Epidermal melanocyte (primary cell): ENCODE results near the gene TADA3.

ENCODE experiments used
- DNase-seq: peaks from one replicate; pipeline ENCODE4 v3.0.0; 2011; ENCODE audit warnings: low spot score; ENCODE audit not compliant: insufficient read length

TADA3 gene

GRCh38 chr3:9809615-9810432 lies 17.6 kb upstream of the TADA3 start, which contains the start of gene TTLL3:
Gene TTLL3 (plus strand): TSS chr3:9810262. CDS start chr3:9810662, 400 bp downstream.
- DNase-seq, result peak; percentile 79

GRCh38 chr3:9809239-9809614 lies 17.0 kb upstream of the TADA3 start:
- DNase-seq, result no peak

- no peak for DNase-seq
Observed at GRCh38 chr3:9808345-9809037, 16.2 kb upstream of the TADA3 start.

GRCh38 chr3:9807981-9808344 lies 15.7 kb upstream of the TADA3 start:
- DNase-seq, result no peak

GRCh38 chr3:9806688-9807589 lies 14.7 kb upstream of the TADA3 start:
- no peak for DNase-seq

GRCh38 chr3:9806137-9806536 lies 13.9 kb upstream of the TADA3 start:
- no peak for DNase-seq

GRCh38 chr3:9804996-9805395 lies 12.7 kb upstream of the TADA3 start:
- no peak for DNase-seq

GRCh38 chr3:9803494-9803893 lies 11.2 kb upstream of the TADA3 start:
- DNase-seq, result no peak

- DNase-seq, result no peak
Observed at GRCh38 chr3:9800529-9800928, 8.3 kb upstream of the TADA3 start.

- no peak for DNase-seq
Observed at GRCh38 chr3:9797196-9797945, 5.1 kb upstream of the TADA3 start.

GRCh38 chr3:9795207-9795606 lies 2.9 kb upstream of the TADA3 start:
- DNase-seq, result no peak

GRCh38 chr3:9794400-9794799 lies 2.1 kb upstream of the TADA3 start:
- no peak for DNase-seq

- DNase-seq, result no peak
Observed at GRCh38 chr3:9793161-9793781, 998 bp upstream of the TADA3 start.

GRCh38 chr3:9791790-9792404 lies 376 bp downstream of the TADA3 start:
- DNase-seq, result no peak

GRCh38 chr3:9791127-9791526 lies 1.1 kb downstream of the TADA3 start:
- DNase-seq, result no peak

GRCh38 chr3:9787714-9788113 lies 4.6 kb downstream of the TADA3 start:
- DNase-seq, result no peak

- DNase-seq, result no peak
Observed at GRCh38 chr3:9786825-9787669, 5.2 kb downstream of the TADA3 start.

- no peak for DNase-seq
Observed at GRCh38 chr3:9786209-9786739, 6.0 kb downstream of the TADA3 start.

GRCh38 chr3:9785602-9786001 lies 6.7 kb downstream of the TADA3 start:
- no peak for DNase-seq
